ENCODE data around the gene LGSN.
"Not testable (repeated sequence)": the region's sequence is repeated elsewhere in the genome, so short reads cannot be mapped to it uniquely, and the experiment has no call there.

Gene LGSN

GRCh38 chr6:63303476-63303875 lies 16.3 kb downstream of the LGSN start:
- no peak for DNase-seq

- DNase-seq: no peak
Observed at GRCh38 chr6:63299667-63300066, 20.1 kb downstream of the LGSN start.

- DNase-seq: no peak
Observed at GRCh38 chr6:63295553-63296194, 24.1 kb downstream of the LGSN start.

GRCh38 chr6:63290492-63291058 lies 29.2 kb downstream of the LGSN start:
- no peak for DNase-seq

GRCh38 chr6:63289269-63289872 lies 30.4 kb downstream of the LGSN start:
- no peak for DNase-seq

GRCh38 chr6:63280639-63281180 lies 39.1 kb downstream of the LGSN start:
- no peak for DNase-seq

GRCh38 chr6:63278916-63279315 lies 40.9 kb downstream of the LGSN start:
- DNase-seq: no peak

GRCh38 chr6:63275953-63276352 lies 43.8 kb downstream of the LGSN start:
- no peak for DNase-seq

GRCh38 chr6:63274795-63275430 lies 44.9 kb downstream of the LGSN start:
- DNase-seq: not testable (repeated sequence)

- no peak for DNase-seq
Observed at GRCh38 chr6:63272397-63272796, 47.4 kb downstream of the LGSN start.

- no peak for DNase-seq
Observed at GRCh38 chr6:63269470-63269869, 50.3 kb downstream of the LGSN start.

GRCh38 chr6:63268574-63268973 lies 51.2 kb downstream of the LGSN start:
- no peak for DNase-seq

- DNase-seq: no peak
Observed at GRCh38 chr6:63267828-63268227, 52.0 kb downstream of the LGSN start.

GRCh38 chr6:63267046-63267445 lies 52.7 kb downstream of the LGSN start:
- DNase-seq: no peak

- DNase-seq: no peak
Observed at GRCh38 chr6:63263444-63263843, 56.3 kb downstream of the LGSN start.

- DNase-seq: no peak
Observed at GRCh38 chr6:63261820-63262219, 58.0 kb downstream of the LGSN start.

- no peak for DNase-seq
Observed at GRCh38 chr6:63259153-63259552, 60.6 kb downstream of the LGSN start.

- DNase-seq: no peak
Observed at GRCh38 chr6:63249875-63250482, 69.8 kb downstream of the LGSN start.

- no peak for DNase-seq
Observed at GRCh38 chr6:63246581-63246980, 73.2 kb downstream of the LGSN start.

GRCh38 chr6:63245909-63246308 lies 73.9 kb downstream of the LGSN start:
- no peak for DNase-seq

- no peak for DNase-seq
Observed at GRCh38 chr6:63245420-63245819, 74.4 kb downstream of the LGSN start.

- no peak for DNase-seq
Observed at GRCh38 chr6:63236398-63236817, 83.4 kb downstream of the LGSN start.

GRCh38 chr6:63230511-63230910 lies 89.3 kb downstream of the LGSN start:
- not testable (repeated sequence) for DNase-seq
